Duodenal mucosa (tissue), 2 donors: ENCODE data around the gene SLC6A13.
"Not testable (repeated sequence)": the region's sequence is repeated elsewhere in the genome, so short reads cannot be mapped to it uniquely, and the experiment has no call there.

Experiments used
- H3K27ac ChIP-seq: one replicate; pipeline ENCODE4 v1.7.0; 2013; ENCODE audit warnings: low read depth, low read length
- H3K27me3 ChIP-seq, 2 donors: one replicate each; pipeline ENCODE4 v1.7.0; 2013; ENCODE audit warnings: low read length in 2 of 2, control low read depth in 1 of 2; ENCODE audit not compliant: insufficient read depth in 2 of 2, control insufficient read depth in 1 of 2
- H3K36me3 ChIP-seq, 2 donors: one replicate each; pipeline ENCODE4 v1.7.0; 2013; ENCODE audit warnings: low read length in 2 of 2, control low read depth in 1 of 2; ENCODE audit not compliant: insufficient read depth in 2 of 2, control insufficient read depth in 1 of 2
- H3K4me1 ChIP-seq, 2 donors: one replicate each; pipeline ENCODE4 v1.7.0; 2013; ENCODE audit warnings: low read length in 2 of 2, control low read depth in 1 of 2; ENCODE audit not compliant: insufficient read depth in 2 of 2, control insufficient read depth in 1 of 2
- H3K4me3 ChIP-seq, 2 donors: one replicate each; pipeline ENCODE4 v1.7.0; 2013; ENCODE audit warnings: low read length in 2 of 2, low read depth in 1 of 2
- H3K9ac ChIP-seq, 2 donors: one replicate each; pipeline ENCODE4 v1.7.0; 2013; ENCODE audit warnings: low read length in 2 of 2, low read depth in 1 of 2
- H3K9me3 ChIP-seq, 2 donors: one replicate each; pipeline ENCODE4 v1.7.0; 2013; ENCODE audit warnings: low read length in 2 of 2, control low read depth in 1 of 2; ENCODE audit not compliant: control insufficient read depth in 1 of 2

SLC6A13 gene

DNA sequence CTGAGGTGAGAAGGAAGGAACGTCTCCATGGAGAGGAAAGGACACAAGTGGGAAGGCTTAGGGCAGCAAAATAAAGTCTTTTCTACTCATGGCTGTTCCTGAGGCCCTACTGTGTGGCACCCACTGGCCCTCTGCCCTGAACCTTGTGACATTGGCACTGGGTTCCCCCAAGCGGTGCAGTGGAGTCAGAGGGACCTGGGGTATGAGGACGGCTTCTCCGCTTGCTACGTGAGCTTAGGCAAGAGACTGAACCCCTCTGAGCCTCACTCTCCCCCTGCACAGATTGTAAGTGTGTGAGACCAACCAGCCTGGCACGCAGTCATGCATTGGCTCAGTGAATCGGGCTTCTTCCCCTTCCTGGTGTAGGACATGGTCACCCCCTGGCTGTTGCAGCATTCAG lies 68.4 kb downstream of the SLC6A13 start:
- Histone ChIP-seq H3K9ac (no peak overlapping the region), H3K36me3 (no peaks in the 10 kb centered on the region), H3K9me3 (no peaks in the 10 kb centered on the region), H3K27ac (no peak overlapping the region), H3K4me3 (no peak overlapping the region), H3K4me1 (peaks cover 2 to 6% of the 10 kb centered on the region in 2 donors), H3K27me3 (peaks cover 8 to 13% of the 10 kb centered on the region in 2 donors)

GRCh38 chr12:193261-193660 lies 69.4 kb downstream of the SLC6A13 start:
- Histone ChIP-seq H3K9ac (no peak overlapping the region), H3K9me3 (no peaks in the 10 kb centered on the region), H3K27ac (no peak overlapping the region), H3K27me3 (peaks cover 8 to 13% of the 10 kb centered on the region in 2 donors), H3K4me1 (peaks cover 3 to 10% of the 10 kb centered on the region in 2 donors), H3K36me3 (no peaks in the 10 kb centered on the region), H3K4me3 (no peak overlapping the region)

GRCh38 chr12:191541-191940 lies 71.1 kb downstream of the SLC6A13 start:
- H3K4me3 ChIP-seq: no peak overlapping the region
- no peaks in the 10 kb centered on the region for H3K9me3 ChIP-seq
- no peak overlapping the region for H3K27ac ChIP-seq
- H3K9ac ChIP-seq: no peak overlapping the region
- peaks cover 3 to 10% of the 10 kb centered on the region in 2 donors for H3K4me1 ChIP-seq
- H3K27me3 ChIP-seq: peaks cover 8 to 13% of the 10 kb centered on the region in 2 donors
- H3K36me3 ChIP-seq: no peaks in the 10 kb centered on the region

GRCh38 chr12:190881-191280 lies 71.8 kb downstream of the SLC6A13 start:
- Histone ChIP-seq H3K4me3 (no peak overlapping the region), H3K27ac (no peak overlapping the region), H3K27me3 (peaks cover 8 to 13% of the 10 kb centered on the region in 2 donors), H3K36me3 (no peaks in the 10 kb centered on the region), H3K9me3 (no peaks in the 10 kb centered on the region), H3K4me1 (peaks cover 3 to 10% of the 10 kb centered on the region in 2 donors), H3K9ac (no peak overlapping the region)

- Histone ChIP-seq H3K4me3 (peak overlapping the region in 1 of 2 donors; percentile 7), H3K27ac (no peak overlapping the region), H3K9me3 (no peaks in the 10 kb centered on the region), H3K27me3 (peaks cover 8 to 11% of the 10 kb centered on the region in 2 donors), H3K36me3 (no peaks in the 10 kb centered on the region), H3K9ac (peak overlapping the region in 1 of 2 donors; percentile 49), H3K4me1 (peaks cover 3 to 10% of the 10 kb centered on the region in 2 donors)
Observed at GRCh38 chr12:189622-189962, 73.0 kb downstream of the SLC6A13 start.

DNA sequence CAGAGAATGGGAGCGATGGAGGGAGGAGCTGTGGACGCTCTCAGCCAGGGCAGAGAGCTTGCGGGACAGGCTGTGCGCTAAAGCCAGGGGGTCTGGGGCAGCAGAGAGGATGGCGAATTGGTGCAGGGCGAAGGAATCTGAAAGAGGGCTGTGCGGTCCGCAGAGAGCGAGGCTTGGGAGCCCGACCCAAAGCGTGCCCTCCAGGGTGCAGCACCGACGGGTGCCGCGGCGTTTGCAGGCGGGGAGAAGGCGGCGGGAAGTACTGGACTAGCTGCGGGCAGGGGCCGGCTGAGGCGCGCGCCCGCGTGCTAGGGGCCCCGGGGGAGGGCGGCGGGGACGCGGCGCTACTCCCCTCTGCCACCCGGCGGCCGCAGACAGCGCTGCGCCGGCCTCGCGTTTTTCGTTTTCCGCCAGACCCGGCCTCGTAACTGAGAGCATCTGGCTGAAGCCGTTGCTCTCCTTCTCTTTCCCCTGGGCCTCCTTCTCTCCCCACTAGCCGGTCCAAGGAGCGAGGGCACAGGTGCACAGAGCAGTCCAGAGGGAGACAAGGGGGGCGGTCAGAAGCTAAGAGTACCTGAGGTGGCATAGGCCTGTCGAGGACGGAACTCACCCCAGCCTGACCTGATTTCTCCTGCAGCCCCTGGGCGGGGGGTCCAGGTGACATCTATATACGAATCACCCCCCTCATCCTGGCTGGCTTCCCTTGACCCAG lies 73.6 kb downstream of the SLC6A13 start:
- Histone ChIP-seq H3K4me3 (peak overlapping the region; percentile 66 to 70), H3K27ac (no peak overlapping the region), H3K27me3 (peaks cover 8 to 11% of the 10 kb centered on the region in 2 donors), H3K9ac (peak overlapping the region; percentile 32 to 49), H3K36me3 (no peaks in the 10 kb centered on the region), H3K9me3 (no peaks in the 10 kb centered on the region), H3K4me1 (peaks cover 3 to 10% of the 10 kb centered on the region in 2 donors)

- H3K9ac ChIP-seq: peak overlapping the region; percentile 32 to 49
- H3K4me1 ChIP-seq: peaks cover 3 to 10% of the 10 kb centered on the region in 2 donors
- H3K27ac ChIP-seq, H3K27me3 ChIP-seq, H3K36me3 ChIP-seq, H3K9me3 ChIP-seq: not testable (repeated sequence)
- H3K4me3 ChIP-seq: peak overlapping the region; percentile 66 to 70
Observed at GRCh38 chr12:187986-188909, 74.4 kb downstream of the SLC6A13 start.

GRCh38 chr12:186006-186625 lies 76.5 kb downstream of the SLC6A13 start:
- Histone ChIP-seq H3K9me3 (no peaks in the 10 kb centered on the region), H3K36me3 (no peaks in the 10 kb centered on the region), H3K4me3 (no peak overlapping the region), H3K4me1 (peaks cover 3 to 10% of the 10 kb centered on the region in 2 donors), H3K27me3 (peaks cover 0 to 2% of the 10 kb centered on the region in 2 donors), H3K27ac (no peak overlapping the region), H3K9ac (no peak overlapping the region)

- Histone ChIP-seq H3K27ac (no peak overlapping the region), H3K9ac (no peak overlapping the region), H3K4me3 (no peak overlapping the region), H3K36me3 (no peaks in the 10 kb centered on the region), H3K9me3 (no peaks in the 10 kb centered on the region), H3K4me1 (peaks cover 3 to 14% of the 10 kb centered on the region in 2 donors), H3K27me3 (no peaks in the 10 kb centered on the region)
Observed at GRCh38 chr12:185576-185955, 77.1 kb downstream of the SLC6A13 start.
